GM12892 (cell line): Measurements from ENCODE around the gene CDKN1A.

Experiments
- POLR2A ChIP-seq: IDR thresholded peaks from 2 replicates; pipeline ENCODE4 v1.6.1; 2011; ENCODE audit warnings: low read depth, low read length, control low read depth
- POLR2AphosphoS5 ChIP-seq: IDR thresholded peaks from 2 replicates; pipeline ENCODE4 v1.6.1; 2011; ENCODE audit warnings: low read depth, low read length, control low read depth

DNA sequence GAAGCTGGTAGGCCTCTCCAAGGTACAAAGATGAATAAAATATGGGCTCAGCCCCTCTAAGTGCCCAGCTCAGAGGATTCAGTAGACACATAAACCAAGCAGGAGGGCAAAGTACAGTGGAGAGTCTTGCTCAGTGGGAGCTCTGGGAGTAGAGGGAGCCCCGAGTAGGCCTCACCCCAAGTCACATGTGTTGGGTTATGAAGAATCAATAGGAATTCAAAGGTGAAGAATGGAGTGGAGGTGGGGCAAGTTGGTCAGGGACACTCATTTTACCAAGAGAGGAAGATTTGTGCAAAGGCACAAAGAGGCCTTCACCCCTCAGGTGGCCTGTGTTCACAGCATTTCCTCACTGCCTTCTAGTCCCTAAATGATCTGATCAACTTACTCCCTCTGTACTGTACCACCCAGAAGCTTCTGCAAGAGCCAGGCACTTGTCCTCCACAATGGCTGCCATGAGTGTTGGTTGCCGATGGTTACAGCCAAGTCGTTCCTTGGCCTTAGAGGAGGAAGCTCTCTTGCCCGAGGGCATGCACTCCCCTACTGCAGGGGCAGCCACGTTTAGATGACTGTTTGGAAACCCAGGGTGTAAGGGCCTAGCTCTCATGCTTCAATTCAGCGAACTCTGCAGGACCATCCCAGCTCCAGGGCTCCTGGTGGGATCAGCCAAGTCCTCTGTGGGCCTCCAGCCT is 6.7 kb upstream of the CDKN1A start:
- TF ChIP-seq POLR2A (no peak), POLR2AphosphoS5 (no peak)
